GM12878 (cell line): ENCODE results near the gene GRIN2C. TPM values are rescaled to one million over a fixed set of nuclear protein-coding genes. Genes with fewer than 3 reads are reported as not detected.

Experiments used
- ATAC-seq: fragments of 200-7000 bp; cut with Tn5 transposase; 3 replicates; pipeline ENCODE4 v1.9.1; 2020; ENCODE audit warnings: mild to moderate bottlenecking, moderate library complexity
- BruUV-seq: library from RNA; stranded (reverse); fragments of 400-500 nt; replicated peaks from 2 replicates; lab custom pipeline; 2021; lab: Mats Ljungman, UMichigan
- CTCF ChIA-PET: fragments of 300-600 bp; sonication (Branson Sonifier 250); formaldehyde crosslinking; extraction: SDS; loops from one replicate; lab custom pipeline; 2021; ENCODE audit warnings: inconsistent platforms; lab: Yijun Ruan, JAX
- POLR2A ChIA-PET: fragments of 350-600 bp; formaldehyde crosslinking; extraction: SDS; loops from one replicate; lab custom pipeline; 2021; ENCODE audit warnings: inconsistent platforms; lab: Charles Lee
- RAD21 ChIA-PET: fragments of 300-600 bp; sonication (Branson Sonifier 250); formaldehyde crosslinking; loops from one replicate; lab custom pipeline; 2023; ENCODE audit warnings: antibody characterized with exemption; ENCODE audit not compliant: unreplicated experiment; lab: Charles Lee
- SMC1A ChIA-PET: fragments of 300-600 bp; sonication (Branson Sonifier 250); formaldehyde crosslinking; loops from one replicate; lab custom pipeline; 2023; ENCODE audit not compliant: unreplicated experiment, uncharacterized antibody; lab: Charles Lee
- DNase-seq: peaks from one replicate; pipeline ENCODE4 v3.0.0-alpha.2; 2011; ENCODE audit warnings: low read depth, low spot score
- FAIRE-seq: peaks from 3 replicates; lab custom pipeline; 2011; peaks lifted over from hg19 to GRCh38; lab: Jason Lieb, UNC
- H2AFZ ChIP-seq: 2 replicates; pipeline ENCODE4 v1.6.0; 2011; ENCODE audit warnings: low read depth, low read length, control low read depth; ENCODE audit not compliant: control insufficient read depth
- H3K27ac ChIP-seq: 2 replicates; pipeline ENCODE4 v1.5.1; 2011; ENCODE audit warnings: control low read depth; ENCODE audit not compliant: control insufficient read depth, insufficient read depth
- H3K27me3 ChIP-seq, 2 experiments: replicated peaks in 1 of 2; 2 replicates each; pipeline versions ENCODE4 v1.6.0 to v1.6.1; 2011; ENCODE audit warnings: low read length in 1 of 2; ENCODE audit not compliant: control insufficient read depth in 2 of 2, insufficient read depth in 2 of 2
- H3K36me3 ChIP-seq, 2 experiments: 2 replicates each; pipeline ENCODE4 v1.5.1; 2011; ENCODE audit warnings: low read length in 1 of 2; ENCODE audit not compliant: control insufficient read depth in 2 of 2, insufficient read depth in 2 of 2
- H3K4me1 ChIP-seq: 2 replicates; pipeline ENCODE4 v1.6.1; 2011; ENCODE audit warnings: mild to moderate bottlenecking, low read length, moderate library complexity, mixed read lengths; ENCODE audit not compliant: control insufficient read depth, insufficient read depth
- H3K4me2 ChIP-seq: 2 replicates; pipeline ENCODE4 v1.6.0; 2011; ENCODE audit warnings: control low read depth; ENCODE audit not compliant: control insufficient read depth, insufficient read depth
- H3K4me3 ChIP-seq: fragments of 200-600 bp; sonication (generic); 2 replicates; pipeline ENCODE4 v1.5.1; 2016
- H3K79me2 ChIP-seq: 2 replicates; pipeline ENCODE4 v1.6.0; 2011; ENCODE audit warnings: low read length; ENCODE audit not compliant: control insufficient read depth, insufficient read depth
- H3K9ac ChIP-seq: 2 replicates; pipeline ENCODE4 v1.8.0; 2011; ENCODE audit warnings: low read length, control low read depth, mixed read lengths; ENCODE audit not compliant: control insufficient read depth, insufficient read depth
- H3K9me3 ChIP-seq: replicated peaks from 3 replicates; pipeline ENCODE4 v1.5.1; 2011; ENCODE audit warnings: mild to moderate bottlenecking, low read length; ENCODE audit not compliant: control insufficient read depth, insufficient read depth
- H4K20me1 ChIP-seq: 2 replicates; pipeline ENCODE4 v1.6.0; 2011; ENCODE audit not compliant: control insufficient read depth, insufficient read depth
- CBX3 ChIP-seq: fragments of 200-600 bp; sonication (generic); IDR thresholded peaks from 2 replicates; pipeline ENCODE4 v1.6.1; 2016; ENCODE audit warnings: low read depth, borderline replicate concordance
- ETV6 ChIP-seq, 2 experiments: fragments of 450-650 bp in 1 of 2; IDR thresholded peaks in 1 of 2; conservative IDR thresholded peaks in 1 of 2; 2 replicates each; pipeline ENCODE4 v1.6.1; 2014; ENCODE audit warnings: antibody characterized with exemption in 1 of 2, borderline replicate concordance in 1 of 2, low read depth in 1 of 2, mild to moderate bottlenecking in 1 of 2, moderate library complexity in 1 of 2
- GATAD2B ChIP-seq: fragments of 450-650 bp; conservative IDR thresholded peaks from 2 replicates; pipeline ENCODE4 v1.6.1; 2017; ENCODE audit warnings: low read depth, mild to moderate bottlenecking, moderate library complexity
- HDGF ChIP-seq: fragments of 450-650 bp; IDR thresholded peaks from 2 replicates; pipeline ENCODE4 v1.6.1; 2016; ENCODE audit warnings: antibody characterized with exemption
- MEF2B ChIP-seq: fragments of 450-650 bp; IDR thresholded peaks from 2 replicates; pipeline ENCODE4 v1.6.1; 2018; ENCODE audit warnings: mild to moderate bottlenecking, moderate library complexity; ENCODE audit not compliant: partially characterized antibody, poor library complexity, severe bottlenecking
- NFXL1 ChIP-seq: fragments of 450-650 bp; IDR thresholded peaks from 2 replicates; pipeline ENCODE4 v1.6.1; 2017; ENCODE audit warnings: antibody characterized with exemption, mild to moderate bottlenecking, borderline replicate concordance
- RB1 ChIP-seq: fragments of 450-650 bp; formaldehyde crosslinking; IDR thresholded peaks from 2 replicates; pipeline ENCODE4 v1.6.1; 2017; ENCODE audit warnings: mild to moderate bottlenecking, borderline replicate concordance
- TARDBP ChIP-seq: IDR thresholded peaks from 2 replicates; pipeline ENCODE4 v1.6.1; 2016; ENCODE audit warnings: borderline replicate concordance
- WGBS: methylation state at CpG from one replicate; pipeline ENCODE4 v1.1.6; 2016; ENCODE audit warnings: low lambda C conversion rate; ENCODE audit not compliant: insufficient replicate concordance, insufficient coverage; ENCODE audit errors: missing lambda C conversion rate; 5-methylcytosine and 5-hydroxymethylcytosine counted together
- in situ Hi-C: fragments of 300-500 bp; cut with MboI; formaldehyde crosslinking; loops from 9 replicates; pipeline ENCODE4 v1.14.3; 2018; ENCODE audit warnings: mixed read lengths
- intact Hi-C: fragments of 100-400 bp; cut with micrococcal nuclease; formaldehyde crosslinking; loops from one replicate; pipeline ENCODE4 v1.14.2; 2022; ENCODE audit not compliant: unreplicated experiment
- polyA plus RNA-seq, 11 experiments: library from polyadenylated mRNA; depleted of rRNA in 4 of 11; unstranded in 6 of 11; stranded (reverse) in 5 of 11; fragments of >200 nt; fragmentation: Nextera tagmentation in 4 of 11; fragmentation: Illumina TruSeq in 1 of 11; extraction: Ambion mirVana in 4 of 11; extraction: Trizol in 1 of 11; gene quantifications; 1 replicate in 1 of 11; 2 replicates in 10 of 11; pipeline versions ENCODE4 v1.2.1 to v1.2.3, GENCODE V29; 2011 to 2016; ENCODE audit warnings: inconsistent platforms in 2 of 11, missing spikeins in 2 of 11, low read depth in 1 of 11
- total RNA-seq, 4 experiments: library from RNA; depleted of rRNA in 3 of 4; stranded (reverse); fragments of >200 nt in 3 of 4; fragmentation: Illumina TruSeq in 1 of 4; extraction: Trizol in 1 of 4; gene quantifications; 2 replicates each; pipeline versions ENCODE4 v1.2.1 to v1.2.3, GENCODE V29; 2013 to 2021
- TF ChIP-seq, protein P1 (sequence below): fragments of 150-350 bp; IDR thresholded peaks from 2 replicates; pipeline ENCODE4 v1.6.1; 2014; ENCODE audit warnings: mild to moderate bottlenecking, low read depth, low read length
- TF ChIP-seq, protein P2 (sequence below): fragments of 450-650 bp; IDR thresholded peaks from 2 replicates; pipeline ENCODE4 v1.6.1; 2016; ENCODE audit warnings: mild to moderate bottlenecking

GRIN2C gene
- total and polyA plus RNA-seq, 10 of the 15 experiments (the other 5 are each of a cell fraction or from before 2014, with no cell fraction given): 0.01 to 0.20 (median 0.11) TPM; not detected in 2

DNA sequence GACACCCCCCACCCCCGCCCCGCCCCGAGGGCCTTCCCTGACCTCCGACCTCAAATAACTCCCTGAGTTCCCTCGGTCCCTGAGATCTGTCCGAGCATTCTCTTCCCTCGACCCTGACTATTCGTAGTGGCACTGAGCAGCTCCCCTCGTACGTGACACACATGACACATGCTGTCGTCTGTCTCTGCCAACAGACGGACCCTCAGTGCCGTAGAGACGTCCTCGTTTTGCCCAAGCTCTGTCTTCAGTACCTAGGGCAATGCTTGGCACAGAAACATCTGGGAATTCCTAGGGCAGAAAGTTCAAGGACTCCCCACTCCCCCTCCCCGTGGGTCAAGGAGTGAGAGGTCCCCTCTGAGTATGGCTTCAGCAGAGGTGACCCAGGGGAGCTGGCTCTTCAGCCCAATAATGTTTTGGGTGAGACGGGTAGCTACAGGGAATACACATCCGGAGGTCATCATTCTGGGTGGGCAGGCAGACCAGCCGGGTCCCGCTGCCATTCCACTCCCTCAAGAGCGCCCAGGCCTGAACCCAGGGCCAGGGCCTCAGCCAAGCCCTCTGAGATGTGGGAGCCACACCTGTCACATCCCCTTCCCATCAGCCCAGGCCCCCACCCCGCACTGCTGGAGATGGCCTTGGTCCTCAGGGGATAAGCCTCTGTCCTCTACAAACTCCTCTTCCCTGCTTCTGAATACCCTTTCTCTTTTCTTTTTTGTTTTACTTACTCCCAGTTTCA is 34.4 kb upstream of the GRIN2C start:
- SMC1A ChIA-PET: no interaction called here
- POLR2A ChIA-PET: no interaction called here
- no peak overlapping the region for H3K27ac ChIP-seq
- no peak for FAIRE-seq
- CTCF ChIA-PET: interaction anchor here (0.9 to 1.5 kb wide), 4 partner anchors 20 to 402 kb away, joined by 3 read pairs; no protein-coding TSS in a partner anchor
- H3K9me3 ChIP-seq: no peaks in the 10 kb centered on the region
- RAD21 ChIA-PET: no interaction called here
- WGBS: 28% methylated on average over 14 of the region's 22 CpGs
- in situ Hi-C loops (no loop called here), intact Hi-C loops (no loop called here)
- no peak overlapping the region for H2AFZ ChIP-seq
- H3K4me2 ChIP-seq: no peak overlapping the region
- H3K27me3 ChIP-seq: peaks cover 4 to 10% of the 10 kb centered on the region in 2 experiments
- no peaks in the 10 kb centered on the region for H3K36me3 ChIP-seq
- no peak for ATAC-seq
- no peak overlapping the region for H3K9ac ChIP-seq
- no TSS peak for BruUV-seq
- TF ChIP-seq GATAD2B (no peak), RB1 (no peak), HDGF (no peak), ETV6 (conservative IDR thresholded peaks at IDR 0.05 in 1 of 2, IDR thresholded peaks at IDR 0.05 in 1 of 2; ENCODE audit: borderline replicate concordance in 1 of 2, low read depth in 1 of 2) (no peak), NFXL1 (no peak), CBX3 (no peak), MEF2B (no peak), TARDBP (no peak)
- TF ChIP-seq, protein P1, sequence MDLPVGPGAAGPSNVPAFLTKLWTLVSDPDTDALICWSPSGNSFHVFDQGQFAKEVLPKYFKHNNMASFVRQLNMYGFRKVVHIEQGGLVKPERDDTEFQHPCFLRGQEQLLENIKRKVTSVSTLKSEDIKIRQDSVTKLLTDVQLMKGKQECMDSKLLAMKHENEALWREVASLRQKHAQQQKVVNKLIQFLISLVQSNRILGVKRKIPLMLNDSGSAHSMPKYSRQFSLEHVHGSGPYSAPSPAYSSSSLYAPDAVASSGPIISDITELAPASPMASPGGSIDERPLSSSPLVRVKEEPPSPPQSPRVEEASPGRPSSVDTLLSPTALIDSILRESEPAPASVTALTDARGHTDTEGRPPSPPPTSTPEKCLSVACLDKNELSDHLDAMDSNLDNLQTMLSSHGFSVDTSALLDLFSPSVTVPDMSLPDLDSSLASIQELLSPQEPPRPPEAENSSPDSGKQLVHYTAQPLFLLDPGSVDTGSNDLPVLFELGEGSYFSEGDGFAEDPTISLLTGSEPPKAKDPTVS: no peak
- TF ChIP-seq, protein P2, sequence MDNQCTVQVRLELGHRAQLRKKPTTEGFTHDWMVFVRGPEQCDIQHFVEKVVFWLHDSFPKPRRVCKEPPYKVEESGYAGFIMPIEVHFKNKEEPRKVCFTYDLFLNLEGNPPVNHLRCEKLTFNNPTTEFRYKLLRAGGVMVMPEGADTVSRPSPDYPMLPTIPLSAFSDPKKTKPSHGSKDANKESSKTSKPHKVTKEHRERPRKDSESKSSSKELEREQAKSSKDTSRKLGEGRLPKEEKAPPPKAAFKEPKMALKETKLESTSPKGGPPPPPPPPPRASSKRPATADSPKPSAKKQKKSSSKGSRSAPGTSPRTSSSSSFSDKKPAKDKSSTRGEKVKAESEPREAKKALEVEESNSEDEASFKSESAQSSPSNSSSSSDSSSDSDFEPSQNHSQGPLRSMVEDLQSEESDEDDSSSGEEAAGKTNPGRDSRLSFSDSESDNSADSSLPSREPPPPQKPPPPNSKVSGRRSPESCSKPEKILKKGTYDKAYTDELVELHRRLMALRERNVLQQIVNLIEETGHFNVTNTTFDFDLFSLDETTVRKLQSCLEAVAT: no peak
- no peak overlapping the region for H3K4me3 ChIP-seq
- no peaks in the 10 kb centered on the region for H4K20me1 ChIP-seq
- H3K79me2 ChIP-seq: no peaks in the 10 kb centered on the region
- DNase-seq: no peak
- H3K4me1 ChIP-seq: no peaks in the 10 kb centered on the region
